Measurements from ENCODE around the gene PDS5B. TPM values are rescaled to one million over a fixed set of nuclear protein-coding genes. Genes with fewer than 3 reads are reported as not detected.
"Not testable (repeated sequence)": the region's sequence is repeated elsewhere in the genome, so short reads cannot be mapped to it uniquely, and the experiment has no call there.

Gene PDS5B, protein sequence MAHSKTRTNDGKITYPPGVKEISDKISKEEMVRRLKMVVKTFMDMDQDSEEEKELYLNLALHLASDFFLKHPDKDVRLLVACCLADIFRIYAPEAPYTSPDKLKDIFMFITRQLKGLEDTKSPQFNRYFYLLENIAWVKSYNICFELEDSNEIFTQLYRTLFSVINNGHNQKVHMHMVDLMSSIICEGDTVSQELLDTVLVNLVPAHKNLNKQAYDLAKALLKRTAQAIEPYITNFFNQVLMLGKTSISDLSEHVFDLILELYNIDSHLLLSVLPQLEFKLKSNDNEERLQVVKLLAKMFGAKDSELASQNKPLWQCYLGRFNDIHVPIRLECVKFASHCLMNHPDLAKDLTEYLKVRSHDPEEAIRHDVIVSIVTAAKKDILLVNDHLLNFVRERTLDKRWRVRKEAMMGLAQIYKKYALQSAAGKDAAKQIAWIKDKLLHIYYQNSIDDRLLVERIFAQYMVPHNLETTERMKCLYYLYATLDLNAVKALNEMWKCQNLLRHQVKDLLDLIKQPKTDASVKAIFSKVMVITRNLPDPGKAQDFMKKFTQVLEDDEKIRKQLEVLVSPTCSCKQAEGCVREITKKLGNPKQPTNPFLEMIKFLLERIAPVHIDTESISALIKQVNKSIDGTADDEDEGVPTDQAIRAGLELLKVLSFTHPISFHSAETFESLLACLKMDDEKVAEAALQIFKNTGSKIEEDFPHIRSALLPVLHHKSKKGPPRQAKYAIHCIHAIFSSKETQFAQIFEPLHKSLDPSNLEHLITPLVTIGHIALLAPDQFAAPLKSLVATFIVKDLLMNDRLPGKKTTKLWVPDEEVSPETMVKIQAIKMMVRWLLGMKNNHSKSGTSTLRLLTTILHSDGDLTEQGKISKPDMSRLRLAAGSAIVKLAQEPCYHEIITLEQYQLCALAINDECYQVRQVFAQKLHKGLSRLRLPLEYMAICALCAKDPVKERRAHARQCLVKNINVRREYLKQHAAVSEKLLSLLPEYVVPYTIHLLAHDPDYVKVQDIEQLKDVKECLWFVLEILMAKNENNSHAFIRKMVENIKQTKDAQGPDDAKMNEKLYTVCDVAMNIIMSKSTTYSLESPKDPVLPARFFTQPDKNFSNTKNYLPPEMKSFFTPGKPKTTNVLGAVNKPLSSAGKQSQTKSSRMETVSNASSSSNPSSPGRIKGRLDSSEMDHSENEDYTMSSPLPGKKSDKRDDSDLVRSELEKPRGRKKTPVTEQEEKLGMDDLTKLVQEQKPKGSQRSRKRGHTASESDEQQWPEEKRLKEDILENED (N-terminal part only)
- 13.9 and 16.3 TPM in 2 replicates for total RNA-seq (2014; rRNA removed; shearing (Covaris generic))

GRCh38 chr13:32586080-32586900 lies at the start of gene PDS5B:
PDS5B (plus strand) TSS chr13:32586452; CDS start chr13:32648773, 62,321 bp downstream.
- DNase-seq (ENCODE audit: low read depth): peak; percentile 88

- DNase-seq (ENCODE audit: low read depth): no peak
These were observed 48.6 kb upstream of the PDS5B start for GRCh38 chr13:32537580-32538142.

DNA sequence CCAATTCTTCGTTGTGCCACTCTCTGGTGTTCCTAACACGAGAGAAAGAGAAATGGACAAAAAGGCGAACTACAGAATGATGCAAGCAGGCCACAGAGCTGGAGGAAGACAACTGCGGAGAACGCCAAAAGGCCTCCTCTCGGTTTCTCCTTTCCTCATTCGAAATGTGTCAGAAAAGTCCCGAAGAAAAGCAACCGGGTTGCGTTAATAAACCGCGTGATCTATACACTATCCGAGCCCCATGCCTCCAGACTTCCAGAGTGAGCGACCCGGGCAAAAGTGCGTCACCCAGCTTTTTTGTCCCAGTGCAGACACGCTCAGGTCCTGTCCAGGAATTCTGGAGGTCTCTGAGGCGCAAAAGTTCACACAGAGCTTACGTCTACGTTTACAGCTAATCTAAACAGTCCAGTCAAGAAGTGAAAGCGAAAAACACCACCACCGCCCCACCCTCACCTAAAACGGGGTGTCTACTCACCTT lies 48.1 kb upstream of the PDS5B start:
- peak; percentile 33 for DNase-seq (ENCODE audit: low read depth)

GRCh38 chr13:32538621-32539246 lies 47.5 kb upstream of the PDS5B start, which contains the start of gene N4BP2L2:
N4BP2L2 (minus strand) TSS chr13:32538795; CDS start chr13:32537027, 1,768 bp downstream.
- peak; percentile 96 for DNase-seq (ENCODE audit: low read depth)

DNA sequence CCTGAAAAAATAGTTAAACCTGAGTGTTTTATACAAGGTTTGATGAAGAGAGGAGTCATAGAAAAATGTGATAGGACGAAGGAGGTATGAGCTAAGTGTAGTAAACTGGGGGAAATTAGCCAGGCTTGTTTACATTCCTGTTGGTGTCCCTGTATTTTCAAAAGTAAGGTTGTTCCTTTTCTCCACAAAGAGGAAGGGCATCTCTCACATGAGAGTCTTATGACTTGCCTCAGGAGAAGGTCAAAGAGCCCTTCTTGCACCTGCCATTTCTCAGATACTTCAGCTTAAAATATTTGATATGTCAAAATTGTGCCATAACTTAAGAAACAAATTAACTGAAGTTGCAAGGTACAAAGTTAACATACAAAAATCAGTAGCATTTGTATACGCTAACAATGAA lies 44.0 kb upstream of the PDS5B start:
- DNase-seq (ENCODE audit: low read depth): no peak

DNA sequence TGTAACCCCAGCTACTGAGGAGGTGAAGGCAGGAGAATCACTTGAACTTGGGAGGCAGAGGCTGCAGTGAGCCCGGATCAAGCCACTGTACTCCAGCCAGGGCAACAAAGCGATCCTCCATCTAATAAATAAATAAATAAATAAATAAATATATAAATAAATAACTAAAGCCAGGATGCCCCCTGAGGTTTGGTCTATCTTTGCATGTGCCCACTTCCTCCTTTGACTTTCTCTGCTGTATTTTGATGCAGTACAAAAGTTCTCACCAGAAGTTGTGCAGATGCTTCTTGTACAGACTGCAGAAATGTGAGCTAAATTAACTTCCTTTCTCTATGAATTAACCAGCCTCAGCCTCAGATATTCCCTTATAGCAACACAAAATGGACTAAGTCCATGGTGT lies 41.2 kb upstream of the PDS5B start:
- DNase-seq (ENCODE audit: low read depth): no peak

- DNase-seq (ENCODE audit: low read depth): no peak
These were observed 37.4 kb upstream of the PDS5B start for GRCh38 chr13:32548837-32549236.

GRCh38 chr13:32549788-32550187 lies 36.5 kb upstream of the PDS5B start:
- DNase-seq (ENCODE audit: low read depth): no peak

DNA sequence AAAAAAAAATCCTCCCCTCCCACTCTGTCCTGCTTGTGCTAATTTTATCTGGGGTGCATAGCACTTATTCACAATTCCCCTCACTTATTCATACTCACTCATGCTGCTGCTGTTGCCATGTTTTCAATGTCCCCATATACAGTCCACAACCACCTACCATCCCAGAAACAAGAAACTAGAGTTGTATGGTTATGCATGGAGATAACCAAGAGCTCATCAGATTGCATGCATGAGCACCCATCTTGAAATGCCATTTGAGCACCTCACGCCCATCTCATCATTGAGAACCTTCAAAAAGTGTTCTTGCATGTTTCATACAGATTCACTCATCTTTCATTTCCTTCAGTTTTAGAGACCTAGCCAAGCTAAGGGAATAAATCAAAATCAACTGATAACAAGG lies 32.5 kb upstream of the PDS5B start:
- DNase-seq (ENCODE audit: low read depth): no peak

GRCh38 chr13:32555613-32556012 lies 30.6 kb upstream of the PDS5B start:
- DNase-seq (ENCODE audit: low read depth): no peak

DNA sequence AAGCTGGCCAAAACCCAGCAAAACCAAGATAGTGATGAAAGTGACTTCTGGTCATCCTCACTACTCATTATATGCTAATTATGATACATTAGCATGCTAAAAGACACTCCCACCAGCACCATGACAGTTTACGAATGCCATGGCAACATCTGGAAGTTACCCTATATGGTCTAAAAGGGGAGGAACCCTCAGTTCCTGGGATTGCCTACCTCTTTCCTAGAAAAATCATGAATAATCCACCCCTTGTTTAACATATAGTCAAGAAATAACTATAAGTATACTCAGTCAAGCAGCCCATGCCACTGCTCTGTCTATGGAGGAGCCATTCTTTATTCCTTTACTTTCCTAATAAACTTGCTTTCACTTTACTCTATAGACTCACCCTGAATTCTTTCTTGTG lies 25.4 kb upstream of the PDS5B start:
- DNase-seq (ENCODE audit: low read depth): not testable (repeated sequence)

- DNase-seq (ENCODE audit: low read depth): not testable (repeated sequence)
These were observed 10.6 kb upstream of the PDS5B start for GRCh38 chr13:32575687-32576086.

- DNase-seq (ENCODE audit: low read depth): no peak
These were observed 9.2 kb upstream of the PDS5B start for GRCh38 chr13:32577032-32577431.

- DNase-seq (ENCODE audit: low read depth): peak; percentile 18
These were observed 5.0 kb upstream of the PDS5B start for GRCh38 chr13:32581177-32581786.

DNA sequence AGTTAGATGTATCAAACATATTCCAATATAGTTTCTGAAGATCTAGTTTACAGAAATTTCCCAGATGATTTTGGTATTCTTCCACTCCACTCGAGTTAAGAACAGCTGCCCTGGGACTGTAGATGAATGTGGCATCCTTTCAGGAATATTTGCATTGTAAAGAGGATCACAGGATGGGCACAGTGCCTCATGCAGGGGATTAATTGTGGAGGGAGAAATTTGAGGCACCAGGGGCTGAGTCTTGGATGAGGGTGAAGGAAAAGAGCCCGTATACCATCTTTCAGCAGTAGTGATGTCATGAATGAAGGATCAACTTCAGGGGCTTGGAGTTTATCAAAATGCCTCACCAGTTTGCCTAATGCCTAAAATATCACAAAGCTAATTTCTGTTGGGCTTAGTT lies 4.0 kb upstream of the PDS5B start:
- no peak for DNase-seq (ENCODE audit: low read depth)

GRCh38 chr13:32582991-32583390 lies 3.3 kb upstream of the PDS5B start:
- no peak for DNase-seq (ENCODE audit: low read depth)

- DNase-seq (ENCODE audit: low read depth): peak; percentile 7
These were observed 637 bp upstream of the PDS5B start for GRCh38 chr13:32585550-32586079.

GRCh38 chr13:32587011-32587810 lies 959 bp downstream of the PDS5B start:
- DNase-seq (ENCODE audit: low read depth): peak; percentile 53

All from RPMI7951 (cell line).